ENCODE measurements around the gene PLIN4. TPM values are rescaled to one million over a fixed set of nuclear protein-coding genes. Genes with fewer than 3 reads are reported as not detected.

PLIN4 gene
- polyA plus RNA-seq, 1 donor (not counting 4 experiments of a cell fraction or from before 2014, with no cell fraction given), result not detected

DNA sequence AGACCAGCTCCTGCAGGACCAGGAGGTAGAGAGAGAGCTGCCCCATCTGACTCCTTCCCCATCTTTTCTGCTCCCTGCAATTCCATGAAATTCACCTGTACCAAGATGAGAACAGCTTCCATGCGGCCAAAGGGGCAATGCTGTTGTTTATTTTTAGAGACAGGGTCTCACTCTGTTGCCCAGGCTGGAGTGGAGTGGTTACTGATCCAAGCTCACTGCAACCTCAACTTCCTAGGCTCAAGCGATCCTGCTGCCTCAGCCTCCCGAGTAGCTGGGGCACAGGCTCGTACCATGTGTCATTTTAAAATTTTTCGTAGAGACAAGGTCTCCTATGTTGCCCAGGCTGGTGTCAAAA, 3.6 kb upstream of the PLIN4 start:
- Histone ChIP-seq H3K4me3 (ENCODE audit: control insufficient read depth in 2 of 3, extremely low read depth in 1 of 3, insufficient read depth in 2 of 3, low read depth in 1 of 3, low read length in 3 of 3) (no peak overlapping the region), H3K36me3 (ENCODE audit: control insufficient read depth in 2 of 2, extremely low read depth in 1 of 2, insufficient read depth in 2 of 2, low read length in 2 of 2) (no peaks in the 10 kb centered on the region), H3K4me1 (ENCODE audit: control insufficient read depth, extremely low read depth, insufficient read depth, low read length) (peaks cover 11% of the 10 kb centered on the region), H3K79me2 (ENCODE audit: control insufficient read depth, insufficient read depth, low read length) (no peaks in the 10 kb centered on the region), H3K9ac (ENCODE audit: control insufficient read depth, extremely low read depth, insufficient read depth, low read length) (no peak overlapping the region), H3K4me2 (ENCODE audit: control insufficient read depth, extremely low read depth, insufficient read depth, low read depth, low read length) (no peak overlapping the region), H4K20me1 (ENCODE audit: control insufficient read depth, extremely low read depth, insufficient read depth, low read length) (no peaks in the 10 kb centered on the region), H3K27ac (ENCODE audit: control insufficient read depth, insufficient read depth, low read length) (no peak overlapping the region), H2AFZ (ENCODE audit: control insufficient read depth, low read length) (no peak overlapping the region), H3K9me1 (ENCODE audit: control insufficient read depth, extremely low read depth, insufficient read depth, low read length) (no peaks in the 10 kb centered on the region), H3K27me3 (ENCODE audit: control insufficient read depth, extremely low read depth, insufficient read depth, low read length) (peaks cover 8% of the 10 kb centered on the region), H3K9me3 (ENCODE audit: control insufficient read depth, low read depth, low read length) (no peaks in the 10 kb centered on the region)
- FAIRE-seq, result no peak
- DNase-seq (ENCODE audit: low read depth, low spot score), result no peak
- dilution Hi-C loops (cut with MboI; ENCODE audit: extremely low pct_ligation_motif_present, low sequenced_read_pairs), result no loop called here
- TF ChIP-seq CTCF (optimal IDR thresholded peaks at IDR 0.05 in 1 of 3, IDR thresholded peaks at IDR 0.05 in 1 of 3, conservative IDR thresholded peaks at IDR 0.05 in 1 of 3; ENCODE audit: extremely low read depth in 1 of 3, insufficient read depth in 2 of 3, low read length in 3 of 3), result no peak
- TF ChIP-seq EZH2 (IDR thresholded peaks at IDR 0.05; ENCODE audit: low read length), result no peak

DNA sequence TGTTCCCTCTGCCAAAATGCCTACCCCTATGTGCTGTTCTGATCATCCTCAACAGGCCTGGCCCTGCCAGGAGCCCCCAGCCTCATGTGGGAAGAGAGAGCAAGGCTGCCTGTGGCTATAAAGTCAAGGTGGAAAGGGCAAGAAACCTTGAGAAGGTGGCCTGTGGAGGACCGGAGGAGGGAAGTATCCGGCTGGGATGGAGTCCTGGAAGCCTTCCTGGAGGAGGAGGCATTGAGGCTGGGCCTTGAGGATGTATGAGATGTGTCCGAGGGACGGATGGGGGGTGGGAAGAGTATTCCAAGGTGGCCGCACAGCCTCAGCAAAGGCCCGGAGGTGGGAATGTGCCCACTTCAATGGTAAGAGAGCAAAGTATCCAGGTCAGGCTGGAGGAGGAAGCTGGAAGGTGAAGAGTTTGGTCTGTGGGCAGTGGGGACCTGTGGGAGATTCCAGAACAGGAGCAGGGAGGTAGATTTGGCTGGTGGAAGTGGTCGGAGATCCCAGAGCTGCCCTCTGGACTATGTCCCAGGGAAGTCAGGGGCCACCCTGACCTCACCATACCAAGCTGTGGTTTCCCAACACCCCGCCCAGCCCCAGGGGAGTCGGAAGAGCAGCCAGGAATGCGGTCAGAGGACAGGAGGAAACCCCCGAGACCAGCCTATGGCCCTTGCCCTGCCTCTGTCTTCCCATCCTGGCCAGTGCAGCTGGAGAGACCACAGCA, 3.0 kb upstream of the PLIN4 start:
- dilution Hi-C loops (cut with MboI; ENCODE audit: extremely low pct_ligation_motif_present, low sequenced_read_pairs), result no loop called here
- no peak overlapping the region for H3K9ac ChIP-seq (ENCODE audit: control insufficient read depth, extremely low read depth, insufficient read depth, low read length)
- no peaks in the 10 kb centered on the region for H3K9me3 ChIP-seq (ENCODE audit: control insufficient read depth, low read depth, low read length)
- H3K79me2 ChIP-seq (ENCODE audit: control insufficient read depth, insufficient read depth, low read length), result no peaks in the 10 kb centered on the region
- FAIRE-seq (no peak), DNase-seq (ENCODE audit: low read depth, low spot score) (no peak)
- TF ChIP-seq EZH2 (IDR thresholded peaks at IDR 0.05; ENCODE audit: low read length) (no peak), CTCF (optimal IDR thresholded peaks at IDR 0.05 in 1 of 3, IDR thresholded peaks at IDR 0.05 in 1 of 3, conservative IDR thresholded peaks at IDR 0.05 in 1 of 3; ENCODE audit: extremely low read depth in 1 of 3, insufficient read depth in 2 of 3, low read length in 3 of 3) (no peak)
- H3K4me1 ChIP-seq (ENCODE audit: control insufficient read depth, extremely low read depth, insufficient read depth, low read length), result peaks cover 11% of the 10 kb centered on the region
- H2AFZ ChIP-seq (ENCODE audit: control insufficient read depth, low read length), result no peak overlapping the region
- H3K4me2 ChIP-seq (ENCODE audit: control insufficient read depth, extremely low read depth, insufficient read depth, low read depth, low read length), result no peak overlapping the region
- H3K4me3 ChIP-seq (ENCODE audit: control insufficient read depth in 2 of 3, extremely low read depth in 1 of 3, insufficient read depth in 2 of 3, low read depth in 1 of 3, low read length in 3 of 3), result no peak overlapping the region
- H3K9me1 ChIP-seq (ENCODE audit: control insufficient read depth, extremely low read depth, insufficient read depth, low read length), result no peaks in the 10 kb centered on the region
- H3K27me3 ChIP-seq (ENCODE audit: control insufficient read depth, extremely low read depth, insufficient read depth, low read length), result peaks cover 8% of the 10 kb centered on the region
- no peak overlapping the region for H3K27ac ChIP-seq (ENCODE audit: control insufficient read depth, insufficient read depth, low read length)
- H4K20me1 ChIP-seq (ENCODE audit: control insufficient read depth, extremely low read depth, insufficient read depth, low read length), result no peaks in the 10 kb centered on the region
- H3K36me3 ChIP-seq (ENCODE audit: control insufficient read depth in 2 of 2, extremely low read depth in 1 of 2, insufficient read depth in 2 of 2, low read length in 2 of 2), result no peaks in the 10 kb centered on the region

Measured in keratinocyte (primary cell).